GM18505 (cell line): ENCODE measurements around the gene LRRC4C.

Experiments
- ATAC-seq: cut with Tn5 transposase; IDR thresholded peaks from one replicate; pipeline ENCODE4 v1.9.1; 2021; ENCODE audit not compliant: unreplicated experiment
- POLR2A ChIP-seq: IDR thresholded peaks from 4 replicates; pipeline ENCODE4 v1.6.1; 2011; ENCODE audit warnings: borderline replicate concordance; ENCODE audit not compliant: insufficient read depth, insufficient read length; ENCODE audit errors: extremely low read depth

LRRC4C gene

DNA sequence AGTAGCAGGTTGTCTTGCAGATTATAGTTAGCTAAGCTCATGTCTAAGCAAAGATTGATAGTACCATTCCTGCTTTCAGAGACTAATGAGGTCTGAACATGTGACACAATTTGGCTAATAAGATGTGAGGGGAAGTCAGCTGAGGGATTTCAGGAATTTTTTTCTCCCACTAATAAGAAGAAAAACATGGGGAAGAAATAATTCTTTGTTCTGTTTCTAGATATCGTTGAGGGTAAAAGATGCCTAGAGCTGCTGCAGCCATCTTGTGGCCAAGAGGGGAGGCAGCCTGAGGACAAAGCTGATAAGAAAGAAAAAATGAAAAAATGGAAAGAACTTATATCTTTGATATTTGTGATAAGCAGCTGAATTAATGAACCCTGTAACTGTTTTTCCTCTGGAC is 1334.4 kb downstream of the LRRC4C start:
- ATAC-seq: no peak
- TF ChIP-seq POLR2A: no peak

DNA sequence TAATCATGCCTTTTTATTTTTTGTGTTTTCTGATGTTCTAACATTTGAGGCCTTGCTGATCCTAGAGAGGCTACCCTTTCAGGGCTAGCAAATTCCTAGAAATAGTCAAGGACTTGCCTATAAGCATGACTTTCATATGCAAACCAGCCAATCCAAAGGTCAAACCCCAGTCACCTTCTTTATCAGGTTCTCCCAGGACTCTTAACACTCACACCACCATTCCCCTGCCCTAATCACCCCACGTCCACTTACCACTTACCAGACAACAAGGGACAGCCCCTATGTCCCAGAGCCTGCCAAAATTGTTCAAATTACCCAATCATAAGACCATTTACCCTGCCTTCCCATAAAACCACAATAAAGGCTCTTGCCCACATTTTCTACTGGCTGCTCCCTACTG is 1339.8 kb downstream of the LRRC4C start:
- no peak for TF ChIP-seq POLR2A
- ATAC-seq: no peak

DNA sequence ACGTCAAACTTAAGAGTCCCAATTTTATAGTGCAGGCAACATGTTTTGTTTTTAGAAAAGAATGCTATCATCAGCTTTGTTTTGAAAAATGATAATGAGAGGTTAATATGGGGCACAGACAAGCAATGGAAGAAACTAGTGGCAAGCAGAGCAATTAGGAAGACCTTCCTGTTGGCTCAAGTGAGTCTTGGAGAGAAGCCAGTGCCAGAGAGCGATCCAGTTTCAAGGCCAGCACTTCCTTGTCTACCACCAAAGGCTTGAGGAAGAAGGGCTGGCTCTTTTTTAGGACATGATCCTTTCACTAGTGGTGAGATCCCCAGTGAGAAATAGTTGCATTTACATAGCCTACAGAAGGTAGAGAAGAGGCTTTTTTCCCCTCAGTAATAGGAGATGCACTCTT is 1340.7 kb downstream of the LRRC4C start:
- no peak for ATAC-seq
- TF ChIP-seq POLR2A: no peak

DNA sequence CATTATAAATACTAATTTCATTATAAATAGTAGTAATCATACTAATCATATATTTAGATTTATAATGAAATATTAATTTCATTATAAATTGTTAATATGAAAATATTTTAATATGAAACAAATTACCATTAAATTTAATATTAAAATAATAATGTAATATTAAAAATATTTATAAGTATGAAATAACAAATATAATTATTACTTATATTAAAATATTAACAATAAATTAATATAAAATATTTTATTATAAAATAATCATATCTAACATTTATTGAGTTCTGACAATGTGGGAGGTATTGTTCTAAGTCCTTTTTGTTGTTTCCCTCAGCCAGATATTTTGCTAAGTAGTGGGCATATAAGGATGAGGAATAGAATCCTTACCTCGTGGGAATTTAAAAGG is 1341.4 kb downstream of the LRRC4C start:
- ATAC-seq: no peak
- TF ChIP-seq POLR2A: no peak

DNA sequence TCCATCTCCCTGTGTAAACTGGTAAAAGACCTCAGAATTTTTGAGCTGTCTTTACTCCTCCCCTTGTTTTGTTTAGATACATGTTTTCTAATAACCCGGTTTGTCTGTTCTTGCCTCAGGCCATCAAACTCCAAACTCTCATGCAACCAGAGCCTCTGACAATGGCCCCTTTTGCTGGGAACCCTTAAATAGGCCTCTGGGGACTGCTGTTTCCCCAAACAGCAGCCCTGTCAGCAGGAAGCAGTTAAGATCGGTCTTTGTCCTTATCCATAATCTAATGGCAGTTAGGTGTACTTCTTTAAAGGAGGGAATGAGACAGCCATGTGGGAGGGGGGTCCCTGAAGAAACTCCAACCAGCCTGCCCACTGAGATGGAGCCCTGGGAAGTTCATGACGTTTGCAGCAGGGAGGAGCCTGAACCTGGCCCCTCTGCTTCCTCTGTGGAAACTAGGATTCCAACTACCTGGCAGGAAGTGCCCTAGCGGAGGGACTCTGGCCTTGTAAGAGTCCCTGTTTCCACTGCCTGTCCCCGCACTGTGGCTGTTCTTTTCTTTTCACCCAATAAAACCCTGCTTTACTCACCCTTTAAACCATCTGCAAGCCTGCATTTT is 1354.4 kb downstream of the LRRC4C start:
- ATAC-seq: no peak
- TF ChIP-seq POLR2A: no peak

DNA sequence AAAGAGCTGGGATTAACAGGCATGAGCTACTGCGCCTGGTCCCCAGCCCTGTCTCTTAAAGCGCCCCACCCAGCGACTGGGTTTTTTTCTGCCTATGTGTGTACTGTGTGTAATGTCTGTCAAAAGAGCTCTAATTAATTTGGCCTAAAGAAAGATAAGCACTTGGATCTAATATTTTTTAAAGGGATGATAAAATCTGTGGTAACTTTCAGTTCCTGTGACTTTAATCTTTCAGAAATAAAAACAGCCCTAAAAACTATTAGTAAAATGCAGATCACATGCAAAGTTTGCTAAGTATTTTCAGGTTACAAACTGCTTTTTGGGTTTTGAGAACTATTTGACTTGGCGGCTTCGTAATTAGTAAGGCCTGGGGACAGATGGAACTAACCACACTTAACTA is 1358.7 kb downstream of the LRRC4C start:
- TF ChIP-seq POLR2A: no peak
- ATAC-seq: no peak

DNA sequence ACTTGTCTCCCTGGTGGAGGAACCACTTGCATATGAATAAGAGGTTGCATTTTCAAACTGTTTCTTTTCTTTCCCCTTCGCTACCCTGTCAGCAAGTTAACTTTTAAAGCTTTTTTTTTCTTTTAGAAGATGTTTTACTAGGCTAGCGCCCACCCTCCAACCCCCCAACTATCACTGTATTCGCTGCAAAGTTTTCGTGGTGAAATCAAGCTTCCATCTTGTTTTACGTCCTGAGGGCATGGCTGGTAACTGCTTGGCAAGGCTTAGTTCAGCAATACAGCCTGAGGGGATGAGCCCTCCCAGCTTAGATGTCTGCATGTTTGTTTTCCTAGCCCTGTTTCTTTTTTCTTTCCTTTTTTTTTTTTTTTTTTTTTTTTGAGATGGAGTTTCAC is 1359.3 kb downstream of the LRRC4C start:
- ATAC-seq: no peak
- no peak for TF ChIP-seq POLR2A

DNA sequence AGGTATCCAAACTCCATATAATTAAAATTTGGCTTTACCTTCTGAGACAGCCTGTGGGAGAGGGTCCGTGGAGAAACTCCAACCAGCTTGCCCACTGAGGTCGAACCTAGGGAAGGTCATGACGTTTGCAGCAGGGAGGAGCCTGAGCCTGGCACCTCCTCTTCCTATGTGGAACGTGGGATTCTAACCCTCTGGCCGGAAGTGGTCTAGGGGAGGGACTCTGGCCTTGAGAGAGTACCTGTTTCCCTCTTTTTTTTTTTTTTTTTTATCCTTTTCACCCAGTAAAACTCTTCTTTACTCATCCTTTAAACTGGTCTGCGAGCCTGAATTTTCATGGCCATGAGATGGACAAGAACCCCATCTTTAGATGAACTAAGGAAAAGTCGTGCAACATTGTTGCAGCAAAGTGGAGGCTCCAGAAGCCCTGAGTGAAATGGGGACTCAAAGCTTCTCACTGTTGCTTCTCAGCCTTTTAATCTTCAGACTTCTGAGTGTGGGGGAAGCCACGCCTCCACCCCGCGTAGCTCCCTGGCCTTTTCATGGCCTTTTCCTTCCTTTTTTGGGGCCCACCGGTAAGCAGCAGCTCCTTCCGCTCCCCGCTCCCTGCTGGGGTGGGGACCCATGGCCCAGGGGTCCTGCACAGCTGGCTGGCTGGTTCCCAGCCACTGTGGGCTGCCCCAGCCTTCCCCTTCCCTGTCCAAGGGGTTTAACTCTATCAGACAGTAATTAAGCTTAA is 1359.9 kb downstream of the LRRC4C start:
- ATAC-seq: no peak
- TF ChIP-seq POLR2A: no peak

DNA sequence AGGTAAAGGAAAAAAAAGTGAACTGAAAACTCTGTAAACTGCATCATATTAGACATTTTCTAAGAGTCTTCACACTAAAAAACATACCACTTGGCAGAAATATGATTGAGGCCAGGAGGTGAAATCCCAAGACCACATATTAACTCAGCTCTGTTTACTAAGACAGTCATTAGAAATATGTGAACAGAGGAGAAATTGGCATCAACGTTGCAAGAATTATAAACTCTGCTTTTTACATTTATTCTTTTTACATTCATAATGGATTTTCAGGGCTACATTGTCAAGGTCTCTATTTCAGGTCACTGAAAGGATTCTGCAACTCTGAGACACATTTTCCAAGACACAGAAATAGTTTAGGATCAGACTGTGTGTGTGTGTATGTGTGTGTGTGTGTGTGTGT is 1364.0 kb downstream of the LRRC4C start:
- no peak for ATAC-seq

DNA sequence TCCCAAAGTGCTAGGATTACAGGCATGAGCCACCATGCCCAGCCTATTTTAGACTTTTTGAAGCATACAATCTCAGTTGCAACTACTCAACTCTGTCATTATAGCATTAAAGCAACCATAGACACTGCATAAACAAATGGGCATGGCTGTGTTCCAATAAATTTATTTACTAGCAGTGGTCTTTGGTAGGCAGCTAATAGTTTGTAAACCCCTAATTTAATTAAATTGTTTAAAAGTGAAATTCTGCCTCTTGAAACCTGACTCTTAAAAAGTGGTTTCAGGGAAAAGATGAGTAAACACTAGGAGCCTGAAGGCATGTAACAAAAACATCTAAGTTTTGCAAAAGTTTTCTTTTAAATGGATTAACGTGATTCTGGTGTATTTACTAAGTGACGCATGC is 1364.5 kb downstream of the LRRC4C start:
- no peak for ATAC-seq
- no peak for TF ChIP-seq POLR2A

More for the DNA sequence above, 1364.0 kb downstream of the LRRC4C start:
- no peak for TF ChIP-seq POLR2A

DNA sequence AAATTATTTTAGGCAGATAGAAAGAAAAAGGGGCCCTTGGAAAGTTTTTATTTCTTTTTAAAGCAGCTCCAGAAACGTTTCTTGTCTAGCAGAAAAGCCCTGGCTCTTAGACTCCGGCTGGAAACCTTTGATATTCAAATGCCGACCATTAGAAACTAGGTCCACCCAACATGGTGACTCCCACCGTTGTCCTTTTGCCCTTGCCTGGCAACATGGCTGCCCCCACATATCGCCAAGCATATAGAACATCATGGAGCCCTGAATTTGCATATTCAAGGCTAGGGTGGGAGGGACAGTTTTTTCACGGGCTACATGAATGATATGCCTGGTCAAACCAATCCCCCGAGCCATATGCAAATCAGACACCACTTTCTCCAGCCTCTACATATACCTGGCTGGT is 1379.0 kb downstream of the LRRC4C start:
- TF ChIP-seq POLR2A: no peak
- no peak for ATAC-seq
